Duodenal mucosa (tissue), 2 donors: Measurements from ENCODE around the gene MCCD1.

ENCODE experiments used
- H3K27ac ChIP-seq: one replicate; pipeline ENCODE4 v1.7.0; 2013; ENCODE audit warnings: low read depth, low read length
- H3K27me3 ChIP-seq, 2 donors: one replicate each; pipeline ENCODE4 v1.7.0; 2013; ENCODE audit warnings: low read length in 2 of 2, control low read depth in 1 of 2; ENCODE audit not compliant: insufficient read depth in 2 of 2, control insufficient read depth in 1 of 2
- H3K36me3 ChIP-seq, 2 donors: one replicate each; pipeline ENCODE4 v1.7.0; 2013; ENCODE audit warnings: low read length in 2 of 2, control low read depth in 1 of 2; ENCODE audit not compliant: insufficient read depth in 2 of 2, control insufficient read depth in 1 of 2
- H3K4me1 ChIP-seq, 2 donors: one replicate each; pipeline ENCODE4 v1.7.0; 2013; ENCODE audit warnings: low read length in 2 of 2, control low read depth in 1 of 2; ENCODE audit not compliant: insufficient read depth in 2 of 2, control insufficient read depth in 1 of 2
- H3K4me3 ChIP-seq, 2 donors: one replicate each; pipeline ENCODE4 v1.7.0; 2013; ENCODE audit warnings: low read length in 2 of 2, low read depth in 1 of 2
- H3K9ac ChIP-seq, 2 donors: one replicate each; pipeline ENCODE4 v1.7.0; 2013; ENCODE audit warnings: low read length in 2 of 2, low read depth in 1 of 2
- H3K9me3 ChIP-seq, 2 donors: one replicate each; pipeline ENCODE4 v1.7.0; 2013; ENCODE audit warnings: low read length in 2 of 2, control low read depth in 1 of 2; ENCODE audit not compliant: control insufficient read depth in 1 of 2

MCCD1 gene

GRCh38 chr6:31578184-31579118 lies 49.7 kb downstream of the MCCD1 start:
- no peaks in the 10 kb centered on the region for H3K36me3 ChIP-seq
- no peaks in the 10 kb centered on the region for H3K9me3 ChIP-seq
- peaks cover 17% of the 10 kb centered on the region in 2 donors for H3K4me1 ChIP-seq
- H3K9ac ChIP-seq, result no peak overlapping the region
- H3K4me3 ChIP-seq, result no peak overlapping the region
- peaks cover 5% of the 10 kb centered on the region in 2 donors for H3K27me3 ChIP-seq
- no peak overlapping the region for H3K27ac ChIP-seq

- Histone ChIP-seq H3K4me1 (peaks cover 17% of the 10 kb centered on the region in 2 donors), H3K27me3 (peaks cover 5% of the 10 kb centered on the region in 2 donors), H3K9ac (no peak overlapping the region), H3K36me3 (no peaks in the 10 kb centered on the region), H3K4me3 (no peak overlapping the region), H3K27ac (no peak overlapping the region), H3K9me3 (no peaks in the 10 kb centered on the region)
Observed at GRCh38 chr6:31579119-31579505, 50.4 kb downstream of the MCCD1 start.
